A549 (cell line): ENCODE measurements around the gene FAM20A. TPM values are rescaled to one million over a fixed set of nuclear protein-coding genes. Genes with fewer than 3 reads are reported as not detected.

Experiments used
- ATAC-seq, 2 experiments: fragments of 200-7000 bp in 1 of 2; fragments of >200 bp in 1 of 2; cut with Nextera tagmentation in 1 of 2; cut with Tn5 transposase in 1 of 2; 3 replicates each; pipeline versions ENCODE4 v1.8.0 to v1.9.1; 2018 to 2020; ENCODE audit warnings: mild to moderate bottlenecking in 1 of 2, moderate library complexity in 1 of 2
- CTCF ChIA-PET: fragments of 300-600 bp; sonication (Branson Sonifier 250); formaldehyde crosslinking; extraction: SDS; loops from one replicate; lab custom pipeline; 2021; ENCODE audit warnings: antibody characterized with exemption, inconsistent platforms; lab: Yijun Ruan, JAX
- POLR2A ChIA-PET: fragments of 350-600 bp; formaldehyde crosslinking; extraction: SDS; loops from one replicate; lab custom pipeline; 2021; ENCODE audit warnings: antibody characterized with exemption, inconsistent platforms; lab: Yijun Ruan, JAX
- DNase-seq, 2 experiments: peaks; one replicate each; pipeline versions ENCODE4 v3.0.0 to v3.0.0-alpha.2; 2011 to 2016; ENCODE audit warnings: low read depth in 1 of 2, low spot score in 1 of 2
- FAIRE-seq: peaks from 2 replicates; lab custom pipeline; 2011; peaks lifted over from hg19 to GRCh38; lab: Jason Lieb, UNC
- H3K27ac ChIP-seq, 2 experiments: fragments of >200 bp; sonication (Bioruptor Twin); formaldehyde crosslinking; 3 replicates each; pipeline ENCODE4 v1.5.1; 2016 to 2017
- H3K4me1 ChIP-seq: fragments of >200 bp; sonication (Bioruptor Twin); formaldehyde crosslinking; 3 replicates; pipeline ENCODE4 v1.6.1; 2016
- H3K4me2 ChIP-seq: fragments of >200 bp; sonication (Bioruptor Twin); formaldehyde crosslinking; 3 replicates; pipeline ENCODE4 v1.6.1; 2016
- H3K4me3 ChIP-seq: fragments of >200 bp; sonication (Bioruptor Twin); formaldehyde crosslinking; 3 replicates; pipeline ENCODE4 v1.5.1; 2016
- H3K9me3 ChIP-seq: fragments of >200 bp; sonication (Bioruptor Twin); formaldehyde crosslinking; 3 replicates; pipeline ENCODE4 v1.6.1; 2016
- EHMT2 ChIP-seq: fragments of 200-600 bp; sonication (generic); IDR thresholded peaks from 2 replicates; pipeline ENCODE4 v1.6.1; 2016; ENCODE audit warnings: antibody characterized with exemption, low read depth, mild to moderate bottlenecking, moderate library complexity
- FOSB ChIP-seq: fragments of 250-450 bp; sonication (Bioruptor Pico); IDR thresholded peaks from 2 replicates; pipeline ENCODE4 v1.5.0; 2020; ENCODE audit warnings: mild to moderate bottlenecking, moderate library complexity
- GATA3 ChIP-seq: IDR thresholded peaks from 2 replicates; pipeline ENCODE4 v1.6.1; 2012; ENCODE audit warnings: borderline replicate concordance
- HDAC2 ChIP-seq: fragments of 200-600 bp; sonication (generic); IDR thresholded peaks from 2 replicates; pipeline ENCODE4 v1.6.1; 2016
- KDM5A ChIP-seq: fragments of 200-600 bp; sonication (generic); IDR thresholded peaks from 2 replicates; pipeline ENCODE4 v1.6.1; 2016; ENCODE audit warnings: antibody characterized with exemption, mild to moderate bottlenecking
- MYC ChIP-seq: IDR thresholded peaks from 2 replicates; pipeline ENCODE4 v1.6.1; 2012; ENCODE audit warnings: mild to moderate bottlenecking, inconsistent platforms, low read length, improper control_type of control experiment, borderline replicate concordance
- RFX5 ChIP-seq: fragments of 450-650 bp; IDR thresholded peaks from 2 replicates; pipeline ENCODE4 v1.7.1; 2014; ENCODE audit warnings: antibody characterized with exemption, mild to moderate bottlenecking, moderate library complexity
- TFCP2L1 ChIP-seq: fragments of 250-450 bp; sonication (Bioruptor Pico); IDR thresholded peaks from 2 replicates; pipeline ENCODE4 v1.5.0; 2021; ENCODE audit warnings: mild to moderate bottlenecking
- TP53 ChIP-seq: fragments of 250-450 bp; sonication (Bioruptor Pico); IDR thresholded peaks from 2 replicates; pipeline ENCODE4 v1.5.0; 2021; ENCODE audit warnings: mild to moderate bottlenecking, moderate library complexity
- ZC3H11A ChIP-seq: fragments of 450-650 bp; IDR thresholded peaks from 2 replicates; pipeline ENCODE4 v1.6.1; 2014; ENCODE audit warnings: antibody characterized with exemption, mild to moderate bottlenecking
- WGBS: methylation state at CpG from one replicate; pipeline ENCODE4 v1.1.6; 2017; ENCODE audit errors: missing lambda C conversion rate; 5-methylcytosine and 5-hydroxymethylcytosine counted together
- polyA plus RNA-seq, 4 experiments: library from polyadenylated mRNA; depleted of rRNA in 3 of 4; stranded (reverse); fragments of >200 nt; fragmentation: RNase III in 1 of 4; extraction: RNeasy Plus Mini Kit Qiagen cat#74134 plus additional on column Dnase treatment in 1 of 4; gene quantifications; 2 replicates in 3 of 4; 3 replicates in 1 of 4; pipeline ENCODE4 v1.2.3, GENCODE V29; 2011 to 2017
- TF ChIP-seq, protein P1 (sequence below): IDR thresholded peaks from 2 replicates; pipeline ENCODE4 v1.6.1; 2012
- TF ChIP-seq, protein P2 (sequence below): IDR thresholded peaks from 2 replicates; pipeline ENCODE4 v1.6.1; 2012; ENCODE audit warnings: low read depth, borderline replicate concordance
- TF ChIP-seq, protein P3 (sequence below): fragments of >200 bp; sonication (Bioruptor Twin); formaldehyde crosslinking; IDR thresholded peaks from 2 replicates; pipeline ENCODE4 v1.6.1; 2016

Gene FAM20A
- polyA plus RNA-seq, 2 of the 4 experiments (the other 2 are of a cell fraction): 0.05 to 0.09 TPM

DNA sequence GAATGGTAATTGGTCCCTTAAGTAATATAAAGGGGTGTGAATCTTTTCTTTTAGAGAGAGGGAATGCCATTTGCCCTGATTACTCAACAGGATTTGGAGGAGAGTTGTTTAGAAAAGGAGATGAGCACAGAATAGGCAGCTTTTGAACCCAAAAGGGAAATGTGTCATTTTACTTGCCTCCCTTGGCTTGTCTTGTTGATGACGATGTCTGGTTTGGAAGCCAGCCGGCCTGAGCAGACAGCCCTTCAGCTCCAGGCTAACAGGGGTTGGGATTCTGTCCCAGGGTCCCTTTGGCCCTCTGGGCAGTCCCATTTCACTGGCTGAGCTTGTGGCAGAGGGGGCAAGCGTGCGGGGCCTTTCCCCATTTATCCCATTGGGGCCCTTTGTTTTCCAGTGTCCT, 111.2 kb downstream of the FAM20A start:
- 85% methylated on average over 4 of the region's 4 CpGs for WGBS
- DNase-seq (no peak), ATAC-seq (0 out of 6 replicates have a peak, but pooled peaks of 1 of the 2 experiments have one; percentile 20), FAIRE-seq (no peak)
- CTCF ChIA-PET: interaction anchor here (0.6 to 1.1 kb wide), 3 partner anchors 9 to 309 kb away, joined by 3 to 5 read pairs (median 4); no protein-coding TSS in a partner anchor
- TF ChIP-seq TP53 (CRISPR knock-in tag) (no peak), TFCP2L1 (no peak), ZC3H11A (no peak), RFX5 (no peak), GATA3 (no peak), FOSB (CRISPR knock-in tag) (no peak), MYC (no peak), EHMT2 (no peak), KDM5A (no peak), HDAC2 (no peak)
- TF ChIP-seq, protein P1, sequence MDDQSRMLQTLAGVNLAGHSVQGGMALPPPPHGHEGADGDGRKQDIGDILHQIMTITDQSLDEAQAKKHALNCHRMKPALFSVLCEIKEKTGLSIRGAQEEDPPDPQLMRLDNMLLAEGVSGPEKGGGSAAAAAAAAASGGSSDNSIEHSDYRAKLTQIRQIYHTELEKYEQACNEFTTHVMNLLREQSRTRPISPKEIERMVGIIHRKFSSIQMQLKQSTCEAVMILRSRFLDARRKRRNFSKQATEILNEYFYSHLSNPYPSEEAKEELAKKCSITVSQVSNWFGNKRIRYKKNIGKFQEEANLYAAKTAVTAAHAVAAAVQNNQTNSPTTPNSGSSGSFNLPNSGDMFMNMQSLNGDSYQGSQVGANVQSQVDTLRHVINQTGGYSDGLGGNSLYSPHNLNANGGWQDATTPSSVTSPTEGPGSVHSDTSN: no peak
- TF ChIP-seq, protein P2, sequence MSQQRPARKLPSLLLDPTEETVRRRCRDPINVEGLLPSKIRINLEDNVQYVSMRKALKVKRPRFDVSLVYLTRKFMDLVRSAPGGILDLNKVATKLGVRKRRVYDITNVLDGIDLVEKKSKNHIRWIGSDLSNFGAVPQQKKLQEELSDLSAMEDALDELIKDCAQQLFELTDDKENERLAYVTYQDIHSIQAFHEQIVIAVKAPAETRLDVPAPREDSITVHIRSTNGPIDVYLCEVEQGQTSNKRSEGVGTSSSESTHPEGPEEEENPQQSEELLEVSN: no peak
- TF ChIP-seq, protein P3, sequence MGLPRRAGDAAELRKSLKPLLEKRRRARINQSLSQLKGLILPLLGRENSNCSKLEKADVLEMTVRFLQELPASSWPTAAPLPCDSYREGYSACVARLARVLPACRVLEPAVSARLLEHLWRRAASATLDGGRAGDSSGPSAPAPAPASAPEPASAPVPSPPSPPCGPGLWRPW: no peak
- H3K9me3 ChIP-seq: no peaks in the 10 kb centered on the region
- no peak overlapping the region for H3K4me3 ChIP-seq
- no peak overlapping the region for H3K27ac ChIP-seq
- H3K4me1 ChIP-seq: no peaks in the 10 kb centered on the region
- no peak overlapping the region for H3K4me2 ChIP-seq
- POLR2A ChIA-PET: no interaction called here

Other genes starting within 250 kb of the FAM20A start
- 19.7 and 26.1 TPM in 2 replicates for gene WIPI1, start 143.9 kb downstream of the FAM20A start, polyA plus RNA-seq (2011; rRNA removed)
- gene WIPI1, start 143.9 kb downstream of the FAM20A start, polyA plus RNA-seq (2017; fragmentation: RNase III; extraction: RNeasy Plus Mini Kit Qiagen cat#74134 plus additional on column Dnase treatment): 6.9 to 11.6 TPM (median 9.5 TPM) in 3 replicates
- gene PRKAR1A, start 88.9 kb downstream of the FAM20A start, polyA plus RNA-seq (2011; rRNA removed): 244 and 370 TPM in 2 replicates
- gene PRKAR1A, start 88.9 kb downstream of the FAM20A start, polyA plus RNA-seq (2017; fragmentation: RNase III; extraction: RNeasy Plus Mini Kit Qiagen cat#74134 plus additional on column Dnase treatment): 239 to 259 TPM (median 244 TPM) in 3 replicates